Measurements from ENCODE around the gene COL27A1.

Gene COL27A1

GRCh38 chr9:114289571-114290481 is 134.5 kb downstream of the COL27A1 start:
- no peak for DNase-seq

GRCh38 chr9:114290561-114290986 is 135.2 kb downstream of the COL27A1 start:
- no peak for DNase-seq

GRCh38 chr9:114291064-114291474 is 135.7 kb downstream of the COL27A1 start:
- DNase-seq: peak; percentile 27

- no peak for DNase-seq
Measured at GRCh38 chr9:114291886-114292590, 136.7 kb downstream of the COL27A1 start.

GRCh38 chr9:114294664-114295063 is 139.3 kb downstream of the COL27A1 start:
- DNase-seq: no peak

GRCh38 chr9:114296338-114296737 is 141.0 kb downstream of the COL27A1 start:
- DNase-seq: no peak

GRCh38 chr9:114299286-114300152 is 144.2 kb downstream of the COL27A1 start:
- DNase-seq: no peak

GRCh38 chr9:114300153-114300845 is 145.0 kb downstream of the COL27A1 start:
- no peak for DNase-seq

GRCh38 chr9:114300846-114301797 is 145.8 kb downstream of the COL27A1 start:
- no peak for DNase-seq

GRCh38 chr9:114301798-114302565 is 146.6 kb downstream of the COL27A1 start:
- DNase-seq: no peak

- no peak for DNase-seq
Measured at GRCh38 chr9:114302727-114303126, 147.4 kb downstream of the COL27A1 start.

GRCh38 chr9:114303571-114303970 is 148.2 kb downstream of the COL27A1 start:
- no peak for DNase-seq

GRCh38 chr9:114303977-114304376 is 148.6 kb downstream of the COL27A1 start:
- DNase-seq: no peak

- no peak for DNase-seq
Measured at GRCh38 chr9:114304416-114305188, 149.3 kb downstream of the COL27A1 start.

- no peak for DNase-seq
Measured at GRCh38 chr9:114307899-114308267, 152.5 kb downstream of the COL27A1 start.

GRCh38 chr9:114308361-114308950 is 153.1 kb downstream of the COL27A1 start:
- DNase-seq: no peak

GRCh38 chr9:114309096-114309495 is 153.8 kb downstream of the COL27A1 start:
- no peak for DNase-seq

GRCh38 chr9:114310471-114311450 is 155.4 kb downstream of the COL27A1 start:
- DNase-seq: no peak
